A673 (cell line): ENCODE measurements around the gene KIF9. TPM values are rescaled to one million over a fixed set of nuclear protein-coding genes. Genes with fewer than 3 reads are reported as not detected.
"Not testable (repeated sequence)": the region's sequence is repeated elsewhere in the genome, so short reads cannot be mapped to it uniquely, and the experiment has no call there.

Experiments used
- BruUV-seq: library from RNA; stranded (reverse); fragments of 400-500 nt; replicated peaks from 2 replicates; lab custom pipeline; 2021; lab: Mats Ljungman, UMichigan
- CTCF ChIA-PET: fragments of 300-600 bp; sonication (Branson Sonifier 250); formaldehyde crosslinking; loops from one replicate; lab custom pipeline; 2022; ENCODE audit warnings: antibody characterized with exemption; lab: Charles Lee
- POLR2A ChIA-PET: fragments of 300-600 bp; sonication (Branson Sonifier 250); formaldehyde crosslinking; loops from one replicate; lab custom pipeline; 2022; ENCODE audit warnings: antibody characterized with exemption; ENCODE audit not compliant: low non-redundant PET; lab: Charles Lee
- DNase-seq: peaks from one replicate; pipeline ENCODE4 v3.0.0-alpha.2; 2015; ENCODE audit warnings: low spot score
- H3K27ac ChIP-seq: fragments of 200-600 bp; sonication (generic); 2 replicates; pipeline ENCODE4 v1.5.1; 2016; ENCODE audit warnings: mixed run types, low read depth, mild to moderate bottlenecking, mixed read lengths, antibody characterized with exemption, low read length; ENCODE audit not compliant: poor library complexity, severe bottlenecking
- H3K27me3 ChIP-seq: fragments of 200-600 bp; sonication (generic); replicated peaks from 2 replicates; pipeline ENCODE4 v1.6.1; 2017; ENCODE audit warnings: mixed run types, low read depth, mild to moderate bottlenecking, mixed read lengths, antibody characterized with exemption, low read length; ENCODE audit not compliant: insufficient read depth, poor library complexity
- H3K36me3 ChIP-seq: fragments of 200-600 bp; sonication (generic); 2 replicates; pipeline ENCODE4 v1.6.1; 2016; ENCODE audit warnings: mixed run types, mild to moderate bottlenecking, mixed read lengths, antibody characterized with exemption, low read length; ENCODE audit not compliant: insufficient read depth, poor library complexity, severe bottlenecking
- H3K4me1 ChIP-seq: fragments of 200-600 bp; sonication (generic); 2 replicates; pipeline ENCODE4 v1.6.1; 2017; ENCODE audit warnings: mixed run types, mild to moderate bottlenecking, mixed read lengths, antibody characterized with exemption, low read length; ENCODE audit not compliant: insufficient read depth, poor library complexity, severe bottlenecking
- H3K4me3 ChIP-seq: fragments of 200-600 bp; sonication (generic); 2 replicates; pipeline ENCODE4 v1.5.1; 2016; ENCODE audit warnings: low read depth, mixed run types, mild to moderate bottlenecking, mixed read lengths, low read length; ENCODE audit not compliant: poor library complexity, severe bottlenecking
- H3K9me3 ChIP-seq: fragments of 200-600 bp; sonication (generic); 2 replicates; pipeline ENCODE4 v1.6.1; 2016; ENCODE audit warnings: mixed run types, low read depth, mild to moderate bottlenecking, mixed read lengths, antibody characterized with exemption, low read length; ENCODE audit not compliant: poor library complexity, severe bottlenecking
- CTCF ChIP-seq: fragments of 300-800, 200-600 bp; sonication (generic); conservative IDR thresholded peaks from 2 replicates; pipeline ENCODE4 v1.5.1; 2017; ENCODE audit warnings: low read depth, mild to moderate bottlenecking, antibody characterized with exemption, low read length, moderate library complexity, mixed read lengths
- EZH2 ChIP-seq: fragments of 200-600 bp; sonication (generic); IDR thresholded peaks from 2 replicates; pipeline ENCODE4 v1.6.1; 2017; ENCODE audit warnings: borderline replicate concordance, low read depth, mild to moderate bottlenecking, mixed read lengths, antibody characterized with exemption, low read length; ENCODE audit not compliant: poor library complexity, severe bottlenecking
- intact Hi-C: fragments of 100-400 bp; cut with micrococcal nuclease; formaldehyde crosslinking; loops from one replicate; pipeline ENCODE4 v1.10.0; 2022; ENCODE audit not compliant: unreplicated experiment
- total RNA-seq: library from RNA; stranded (reverse); gene quantifications from 2 replicates; pipeline ENCODE4 v1.2.3, GENCODE V29; 2021

KIF9 gene
- total RNA-seq, 1 experiment from 2014 or later, result 4.7 TPM

GRCh38 chr3:47251689-47252088, 30.9 kb downstream of the KIF9 start:
- intact Hi-C loops, result no loop called here
- no peak for DNase-seq
- no peaks in the 10 kb centered on the region for H3K4me1 ChIP-seq
- TF ChIP-seq CTCF, result no peak
- no peak for TF ChIP-seq EZH2
- no peaks in the 10 kb centered on the region for H3K36me3 ChIP-seq
- no peaks in the 10 kb centered on the region for H3K27me3 ChIP-seq
- CTCF ChIA-PET, result no interaction called here
- no peak overlapping the region for H3K27ac ChIP-seq
- no peak overlapping the region for H3K4me3 ChIP-seq
- no TSS peak for BruUV-seq
- H3K9me3 ChIP-seq, result no peaks in the 10 kb centered on the region
- POLR2A ChIA-PET, result no interaction called here

- H3K4me1 ChIP-seq, H3K9me3 ChIP-seq, BruUV-seq, CTCF ChIA-PET, intact Hi-C loops, H3K27ac ChIP-seq, H3K36me3 ChIP-seq, POLR2A ChIA-PET, H3K4me3 ChIP-seq, H3K27me3 ChIP-seq, DNase-seq: not testable (repeated sequence)
Observed at GRCh38 chr3:47251085-47251484, 31.5 kb downstream of the KIF9 start.

- Histone ChIP-seq H3K9me3 (no peaks in the 10 kb centered on the region), H3K36me3 (no peaks in the 10 kb centered on the region), H3K27ac (no peak overlapping the region), H3K4me1 (no peaks in the 10 kb centered on the region), H3K27me3 (no peaks in the 10 kb centered on the region), H3K4me3 (no peak overlapping the region)
- ChIA-PET CTCF (no interaction called here), POLR2A (no interaction called here)
- intact Hi-C loops, result no loop called here
- TF ChIP-seq EZH2 (no peak), CTCF (peak; percentile 27; the same call in 1 of the 2 replicates)
- DNase-seq, result peak; percentile 6
- BruUV-seq, result no TSS peak
Observed at GRCh38 chr3:47250309-47251060, 32.1 kb downstream of the KIF9 start.
